Thoracic aorta (tissue), 2 donors: ENCODE results near the gene STX16. TPM values are rescaled to one million over a fixed set of nuclear protein-coding genes. Genes with fewer than 3 reads are reported as not detected.

Experiments used
- ATAC-seq: fragments of 150-250 bp; one replicate; pipeline ENCODE4 v1.8.0; 2017; ENCODE audit warnings: low read depth; ENCODE audit not compliant: insufficient number of reproducible peaks, low FRiP score
- DNase-seq: peaks from one replicate; pipeline ENCODE4 v3.0.0-alpha.2; 2020; ENCODE audit warnings: low spot score
- H3K27ac ChIP-seq, 2 donors: fragments of 200-600 bp; sonication (generic); 1 replicate in 1 of 2; 2 replicates in 1 of 2; pipeline ENCODE4 v1.5.1; 2016; ENCODE audit warnings: mild to moderate bottlenecking in 2 of 2, moderate library complexity in 2 of 2
- H3K27me3 ChIP-seq: fragments of 200-600 bp; sonication (generic); replicated peaks from 2 replicates; pipeline ENCODE4 v1.6.0; 2016; ENCODE audit warnings: mild to moderate bottlenecking; ENCODE audit not compliant: insufficient read depth
- H3K36me3 ChIP-seq: fragments of 200-600 bp; sonication (generic); one replicate; pipeline ENCODE4 v1.5.1; 2016
- H3K4me1 ChIP-seq, 2 donors: fragments of 200-600 bp; sonication (generic); 1 replicate in 1 of 2; 2 replicates in 1 of 2; pipeline versions ENCODE4 v1.5.1 to v1.6.0; 2016; ENCODE audit warnings: low read depth in 2 of 2, mild to moderate bottlenecking in 1 of 2; ENCODE audit not compliant: control insufficient read depth in 1 of 2
- H3K4me3 ChIP-seq: fragments of 200-600 bp; sonication (generic); 2 replicates; pipeline ENCODE4 v1.5.1; 2016; ENCODE audit warnings: mild to moderate bottlenecking
- H3K9me3 ChIP-seq: fragments of 200-600 bp; sonication (generic); 2 replicates; pipeline ENCODE4 v1.5.1; 2016
- total RNA-seq, 2 donors: library from RNA; depleted of rRNA; stranded (reverse); fragments of >200 nt; gene quantifications; one replicate each; pipeline versions ENCODE4 v1.1.0 to v1.2.3, GENCODE V29; 2016
- TF ChIP-seq, protein P1 (sequence below): fragments of 200-600 bp; sonication (generic); IDR thresholded peaks from one replicate; pipeline ENCODE4 v1.5.1; 2019; ENCODE audit warnings: antibody characterized with exemption

STX16 gene
- total RNA-seq, 2 donors from 2014 or later = 66.3 to 109 TPM

- no peak for DNase-seq
- Histone ChIP-seq H3K27ac (no peak overlapping the region), H3K27me3 (no peaks in the 10 kb centered on the region), H3K4me1 (peaks cover 10 to 33% of the 10 kb centered on the region in 2 donors), H3K36me3 (peaks cover 35% of the 10 kb centered on the region), H3K4me3 (no peak overlapping the region), H3K9me3 (no peaks in the 10 kb centered on the region)
- ATAC-seq = no peak
- TF ChIP-seq, protein P1, sequence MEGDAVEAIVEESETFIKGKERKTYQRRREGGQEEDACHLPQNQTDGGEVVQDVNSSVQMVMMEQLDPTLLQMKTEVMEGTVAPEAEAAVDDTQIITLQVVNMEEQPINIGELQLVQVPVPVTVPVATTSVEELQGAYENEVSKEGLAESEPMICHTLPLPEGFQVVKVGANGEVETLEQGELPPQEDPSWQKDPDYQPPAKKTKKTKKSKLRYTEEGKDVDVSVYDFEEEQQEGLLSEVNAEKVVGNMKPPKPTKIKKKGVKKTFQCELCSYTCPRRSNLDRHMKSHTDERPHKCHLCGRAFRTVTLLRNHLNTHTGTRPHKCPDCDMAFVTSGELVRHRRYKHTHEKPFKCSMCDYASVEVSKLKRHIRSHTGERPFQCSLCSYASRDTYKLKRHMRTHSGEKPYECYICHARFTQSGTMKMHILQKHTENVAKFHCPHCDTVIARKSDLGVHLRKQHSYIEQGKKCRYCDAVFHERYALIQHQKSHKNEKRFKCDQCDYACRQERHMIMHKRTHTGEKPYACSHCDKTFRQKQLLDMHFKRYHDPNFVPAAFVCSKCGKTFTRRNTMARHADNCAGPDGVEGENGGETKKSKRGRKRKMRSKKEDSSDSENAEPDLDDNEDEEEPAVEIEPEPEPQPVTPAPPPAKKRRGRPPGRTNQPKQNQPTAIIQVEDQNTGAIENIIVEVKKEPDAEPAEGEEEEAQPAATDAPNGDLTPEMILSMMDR = no peak
These were observed 45.4 kb downstream of the STX16 start for GRCh38 chr20:58696411-58696961.

GRCh38 chr20:58697201-58697866 is 46.3 kb downstream of the STX16 start:
- DNase-seq = no peak

GRCh38 chr20:58697867-58698703 is 47.0 kb downstream of the STX16 start:
- Histone ChIP-seq H3K36me3 (peaks cover 49% of the 10 kb centered on the region), H3K27me3 (no peaks in the 10 kb centered on the region), H3K9me3 (no peaks in the 10 kb centered on the region), H3K4me1 (peaks cover 10 to 24% of the 10 kb centered on the region in 2 donors), H3K4me3 (no peak overlapping the region), H3K27ac (no peak overlapping the region)
- TF ChIP-seq, protein P1 = no peak
- DNase-seq (no peak), ATAC-seq (no peak)

More at GRCh38 chr20:58697201-58697866, 46.3 kb downstream of the STX16 start:
- peaks cover 41% of the 10 kb centered on the region for H3K36me3 ChIP-seq
- H3K4me3 ChIP-seq = no peak overlapping the region
- no peak for ATAC-seq
- TF ChIP-seq, protein P1 = no peak
- H3K27ac ChIP-seq = no peak overlapping the region
- H3K9me3 ChIP-seq = no peaks in the 10 kb centered on the region
- H3K27me3 ChIP-seq = no peaks in the 10 kb centered on the region
- peaks cover 10 to 25% of the 10 kb centered on the region in 2 donors for H3K4me1 ChIP-seq

- DNase-seq (no peak), ATAC-seq (no peak)
- peaks cover 58% of the 10 kb centered on the region for H3K36me3 ChIP-seq
- H3K4me1 ChIP-seq = peaks cover 4 to 15% of the 10 kb centered on the region in 2 donors
- H3K27ac ChIP-seq = no peak overlapping the region
- no peaks in the 10 kb centered on the region for H3K27me3 ChIP-seq
- H3K9me3 ChIP-seq = no peaks in the 10 kb centered on the region
- H3K4me3 ChIP-seq = no peak overlapping the region
- TF ChIP-seq, protein P1 = no peak
These were observed 47.9 kb downstream of the STX16 start for GRCh38 chr20:58698741-58699622.
